Measurements from ENCODE around the gene COL5A2. TPM values are rescaled to one million over a fixed set of nuclear protein-coding genes. Genes with fewer than 3 reads are reported as not detected.
A peak's percentile ranks its signal among the peaks of the same experiment; 100 is the strongest.

The COL5A2 gene
- total RNA-seq, 6 donors from 2014 or later = 9.0 to 42.7 (median 26.8) TPM

- H3K9me3 ChIP-seq = no peaks in the 10 kb centered on the region
- no peak for DNase-seq
- no peak overlapping the region for H3K27ac ChIP-seq
- TF ChIP-seq POLR2A (IDR thresholded peaks at IDR 0.05) (no peak), POLR2AphosphoS5 (IDR thresholded peaks at IDR 0.05) (no peak), CTCF (IDR thresholded peaks at IDR 0.05) (no peak), EP300 (IDR thresholded peaks at IDR 0.05) (no peak)
- H3K4me3 ChIP-seq = no peak overlapping the region
- ATAC-seq (ENCODE audit: low FRiP score in 2 of 2) = peak in 1 of 2 donors; percentile 62
- H3K27me3 ChIP-seq = no peaks in the 10 kb centered on the region
- peaks cover 0 to 5% (median 0%) of the 10 kb centered on the region in 4 donors for H3K4me1 ChIP-seq
- 66 to 74% methylated on average over 2 of the region's 2 CpGs for WGBS, 2 donors
- H3K36me3 ChIP-seq = no peaks in the 10 kb centered on the region
Measured at GRCh38 chr2:189153619-189154018, 25.9 kb downstream of the COL5A2 start.

GRCh38 chr2:189152483-189152882 lies 27.1 kb downstream of the COL5A2 start:
- H3K36me3 ChIP-seq = no peaks in the 10 kb centered on the region
- 82 to 91% methylated on average over 3 of the region's 3 CpGs for WGBS, 2 donors
- no peak overlapping the region for H3K27ac ChIP-seq
- H3K27me3 ChIP-seq = no peaks in the 10 kb centered on the region
- DNase-seq = no peak
- no peak overlapping the region for H3K4me3 ChIP-seq
- H3K4me1 ChIP-seq = peaks cover 0 to 5% (median 0%) of the 10 kb centered on the region in 4 donors
- no peak for TF ChIP-seq POLR2AphosphoS5 (IDR thresholded peaks at IDR 0.05)
- TF ChIP-seq POLR2A (IDR thresholded peaks at IDR 0.05) = no peak
- TF ChIP-seq CTCF (IDR thresholded peaks at IDR 0.05) = no peak
- no peak for TF ChIP-seq EP300 (IDR thresholded peaks at IDR 0.05)
- H3K9me3 ChIP-seq = no peaks in the 10 kb centered on the region
- peak in 1 of 2 donors; percentile 28 for ATAC-seq (ENCODE audit: low FRiP score in 2 of 2)

- DNase-seq (no peak), ATAC-seq (ENCODE audit: low FRiP score in 2 of 2) (peak in 1 of 2 donors; percentile 48)
- peaks cover 0 to 5% (median 0%) of the 10 kb centered on the region in 4 donors for H3K4me1 ChIP-seq
- H3K27ac ChIP-seq = no peak overlapping the region
- H3K36me3 ChIP-seq = no peaks in the 10 kb centered on the region
- no peaks in the 10 kb centered on the region for H3K9me3 ChIP-seq
- H3K27me3 ChIP-seq = no peaks in the 10 kb centered on the region
- no peak overlapping the region for H3K4me3 ChIP-seq
- TF ChIP-seq POLR2AphosphoS5 (IDR thresholded peaks at IDR 0.05) (no peak), CTCF (IDR thresholded peaks at IDR 0.05) (no peak), POLR2A (IDR thresholded peaks at IDR 0.05) (no peak), EP300 (IDR thresholded peaks at IDR 0.05) (no peak)
Measured at GRCh38 chr2:189151906-189152305, 27.7 kb downstream of the COL5A2 start.

GRCh38 chr2:189150033-189150432 lies 29.5 kb downstream of the COL5A2 start:
- no peak for ATAC-seq (ENCODE audit: low FRiP score in 2 of 2)
- 14 to 18% methylated on average over 2 of the region's 2 CpGs for WGBS, 2 donors

More at GRCh38 chr2:189150033-189150432, 29.5 kb downstream of the COL5A2 start:
- Histone ChIP-seq H3K27ac (no peak overlapping the region), H3K9me3 (no peaks in the 10 kb centered on the region), H3K27me3 (no peaks in the 10 kb centered on the region), H3K4me1 (peaks cover 0 to 5% (median 0%) of the 10 kb centered on the region in 4 donors), H3K4me3 (no peak overlapping the region), H3K36me3 (no peaks in the 10 kb centered on the region)
- no peak for DNase-seq
- TF ChIP-seq CTCF (IDR thresholded peaks at IDR 0.05) (no peak), POLR2A (IDR thresholded peaks at IDR 0.05) (no peak)

Data from upper lobe of left lung (tissue), 6 donors.